ENCODE results near the gene ALK. TPM values are rescaled to one million over a fixed set of nuclear protein-coding genes. Genes with fewer than 3 reads are reported as not detected.

Gene ALK
- total RNA-seq, 1 donor from 2014 or later: not detected

DNA sequence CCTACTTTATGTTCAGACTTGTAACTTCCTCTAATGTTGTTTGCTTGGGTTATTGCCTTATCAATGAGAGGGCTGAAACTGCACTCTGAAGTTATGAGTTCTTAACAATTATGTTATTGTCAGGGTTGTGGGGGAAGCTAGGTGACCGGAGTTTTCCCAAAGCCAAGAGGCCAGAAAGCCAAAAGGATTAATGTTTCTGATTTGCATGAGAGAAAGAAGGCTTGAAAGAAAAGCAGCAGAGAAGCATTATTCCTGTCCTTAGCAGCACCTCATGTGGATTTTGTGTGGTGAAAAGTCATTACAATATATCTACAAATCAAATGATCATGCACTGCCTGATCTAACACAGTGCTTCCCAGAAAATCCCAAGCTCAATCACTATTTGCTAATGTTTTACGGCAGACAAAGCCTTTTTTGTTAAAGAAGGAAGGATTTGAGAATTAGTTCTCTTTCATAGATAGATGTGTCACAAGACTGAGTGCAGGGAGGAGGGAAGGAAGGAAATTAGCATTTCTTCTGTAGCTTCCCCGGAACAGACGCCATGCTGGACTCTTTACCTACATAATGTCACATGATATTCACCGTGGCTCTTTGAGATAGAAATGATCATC is 203.2 kb downstream of the ALK start:
- DNase-seq (ENCODE audit: low read depth): no peak

DNA sequence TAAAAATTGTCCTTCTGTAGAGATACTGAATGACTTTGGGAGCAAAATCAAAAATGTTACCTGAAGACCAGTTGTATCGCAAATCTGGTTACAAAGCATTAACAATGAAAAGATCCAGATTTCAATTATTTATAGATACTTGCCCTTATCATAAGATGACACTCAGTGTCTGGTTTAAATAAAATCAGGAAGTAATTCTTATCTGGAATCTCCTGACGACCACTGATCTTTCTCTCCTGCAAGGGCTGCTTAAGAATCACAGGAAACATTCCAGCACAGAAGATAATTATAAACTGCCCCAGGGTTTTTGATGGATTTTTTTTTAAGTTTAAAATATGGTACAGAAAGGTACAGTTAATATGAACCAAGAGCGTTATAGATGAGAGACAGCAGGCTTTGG is 205.7 kb downstream of the ALK start:
- DNase-seq (ENCODE audit: low read depth): no peak

DNA sequence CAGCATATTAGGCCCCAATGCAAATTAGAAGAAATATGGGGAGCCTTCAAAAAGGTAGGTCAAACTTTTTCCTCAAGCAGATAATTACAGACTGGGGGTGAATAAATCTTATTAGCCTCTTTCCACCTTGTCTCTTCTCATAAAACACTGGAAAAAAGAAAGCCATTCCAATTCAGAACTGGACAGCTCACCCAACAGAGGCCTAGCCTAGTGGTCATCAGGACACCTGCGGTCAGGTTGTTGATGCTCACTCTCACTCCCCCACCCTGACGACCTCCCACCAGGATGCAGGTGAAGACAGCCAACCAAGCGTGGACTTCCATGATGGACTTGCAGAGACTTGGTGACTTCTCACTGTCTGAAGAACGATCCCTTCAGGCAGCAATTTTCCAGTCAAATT is 207.1 kb downstream of the ALK start:
- DNase-seq (ENCODE audit: low read depth): no peak

DNA sequence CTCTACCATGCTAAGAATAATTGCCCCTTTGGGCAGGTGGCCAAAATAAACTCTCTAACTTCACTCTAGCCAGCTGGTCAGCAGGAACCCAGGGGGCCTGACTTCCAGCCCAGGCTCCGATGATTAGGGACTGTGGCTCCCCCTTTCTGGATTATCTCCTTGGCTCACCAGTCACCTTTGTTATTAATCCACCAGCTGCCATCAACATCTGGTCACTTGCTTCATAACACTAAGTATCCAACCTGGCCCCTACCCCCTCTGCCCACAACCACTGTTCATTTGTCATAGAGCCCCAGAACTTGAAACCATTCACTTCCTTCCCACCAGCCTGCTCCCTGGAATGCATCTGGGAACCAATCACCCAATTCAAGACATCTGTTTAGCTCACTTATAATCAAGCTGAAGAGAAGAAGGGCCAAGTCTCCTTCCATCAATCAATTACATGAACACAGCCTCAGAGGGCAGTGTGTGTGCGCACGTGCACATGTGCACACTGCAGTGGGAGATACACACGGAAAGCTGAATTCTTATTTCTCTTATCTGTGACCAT is 215.1 kb downstream of the ALK start:
- DNase-seq (ENCODE audit: low read depth): peak; percentile 34

DNA sequence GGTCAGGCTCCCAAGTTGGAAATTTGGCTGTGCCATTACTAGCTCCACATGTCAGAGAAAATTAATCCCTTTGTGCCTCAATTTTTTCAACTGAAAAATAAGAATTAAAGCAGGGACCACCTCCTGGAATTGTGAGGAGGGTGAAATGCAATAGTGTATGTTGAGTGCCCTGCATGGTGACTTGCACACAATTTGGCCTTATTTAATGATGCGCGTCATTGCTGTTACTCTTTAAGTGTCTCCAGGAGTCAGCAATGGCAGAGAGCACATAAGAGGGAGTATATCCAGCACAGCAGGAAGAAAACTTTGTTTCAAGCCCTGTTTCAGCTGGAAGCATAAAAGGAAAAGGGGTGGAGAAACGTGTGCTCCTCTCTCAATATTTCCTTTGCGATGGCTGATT is 215.8 kb downstream of the ALK start:
- no peak for DNase-seq (ENCODE audit: low read depth)

DNA sequence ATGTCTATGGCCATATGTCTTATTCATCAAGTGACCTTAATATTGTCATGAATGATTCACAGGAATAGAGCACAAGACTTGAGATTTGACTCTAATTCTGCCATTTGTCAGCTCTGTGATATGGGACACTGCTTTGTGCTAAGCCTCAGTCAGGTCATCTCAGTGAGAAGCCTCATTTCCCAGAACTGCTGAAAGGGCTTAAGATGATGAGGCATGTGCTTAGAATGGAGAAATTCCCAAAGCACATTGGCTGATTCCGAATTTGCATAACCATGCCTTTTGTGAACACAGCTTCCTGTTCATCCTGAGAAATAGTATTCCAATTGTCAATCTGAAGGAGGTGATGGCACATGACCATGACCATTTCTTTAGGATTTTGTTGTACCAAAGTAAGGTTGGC is 218.1 kb downstream of the ALK start:
- no peak for DNase-seq (ENCODE audit: low read depth)

DNA sequence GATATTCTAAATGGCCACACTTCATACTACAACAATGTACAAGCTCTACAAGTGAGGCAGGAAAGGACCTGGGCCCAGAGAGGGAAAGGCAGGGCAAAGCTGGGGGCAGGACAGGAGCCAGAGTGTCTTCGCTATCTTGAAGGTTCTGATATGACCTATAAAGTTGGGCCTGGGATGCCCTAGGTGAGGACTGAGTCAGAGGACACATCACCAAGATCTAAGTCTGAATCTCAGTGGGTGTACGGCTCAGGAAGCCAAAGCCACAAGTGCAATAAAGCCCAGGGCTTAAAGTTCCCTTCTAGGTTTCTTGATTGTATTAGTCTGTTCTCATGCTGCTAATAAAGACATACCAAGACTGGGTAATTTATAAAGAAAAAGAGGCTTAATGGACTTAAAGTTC is 219.1 kb downstream of the ALK start:
- DNase-seq (ENCODE audit: low read depth): no peak

DNA sequence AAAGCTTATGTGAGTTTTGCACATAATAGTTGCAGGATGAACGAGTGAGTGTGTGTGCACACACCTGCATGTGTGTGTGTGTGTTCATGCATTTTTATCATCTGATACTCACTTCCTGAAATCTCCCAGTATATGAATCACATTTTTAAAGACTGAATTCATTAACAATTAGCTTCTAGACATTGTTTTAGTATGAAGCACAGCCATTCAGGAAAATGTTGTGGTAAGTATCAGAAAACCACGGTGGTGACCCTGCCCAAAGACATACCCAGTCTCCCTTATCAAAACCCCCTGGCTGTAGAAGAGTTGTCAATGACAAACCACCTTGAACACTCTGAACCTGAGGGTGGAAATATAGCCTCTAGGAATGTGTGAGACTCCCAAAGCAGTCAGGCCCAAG is 220.8 kb downstream of the ALK start:
- peak; percentile 90 for DNase-seq (ENCODE audit: low read depth)

DNA sequence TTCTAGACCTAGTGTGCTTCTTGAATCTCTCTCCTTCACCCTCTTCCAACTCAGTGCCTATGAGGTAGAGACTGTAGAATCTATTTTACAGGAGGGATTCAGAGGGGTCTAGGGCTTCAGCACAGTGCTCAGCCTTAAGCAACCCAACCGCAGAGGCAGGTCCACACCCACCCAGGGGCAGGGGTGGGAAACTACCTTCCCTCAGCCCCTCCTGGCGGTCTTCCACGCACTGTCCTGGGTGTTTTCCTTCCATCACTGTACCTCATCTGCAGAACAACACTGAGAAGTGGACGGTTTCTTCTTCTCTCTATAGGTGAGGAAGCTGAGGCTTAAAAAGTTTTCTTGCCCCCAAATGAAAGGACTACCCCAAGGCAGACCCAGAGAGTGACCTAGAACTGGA is 222.3 kb downstream of the ALK start:
- DNase-seq (ENCODE audit: low read depth): no peak

DNA sequence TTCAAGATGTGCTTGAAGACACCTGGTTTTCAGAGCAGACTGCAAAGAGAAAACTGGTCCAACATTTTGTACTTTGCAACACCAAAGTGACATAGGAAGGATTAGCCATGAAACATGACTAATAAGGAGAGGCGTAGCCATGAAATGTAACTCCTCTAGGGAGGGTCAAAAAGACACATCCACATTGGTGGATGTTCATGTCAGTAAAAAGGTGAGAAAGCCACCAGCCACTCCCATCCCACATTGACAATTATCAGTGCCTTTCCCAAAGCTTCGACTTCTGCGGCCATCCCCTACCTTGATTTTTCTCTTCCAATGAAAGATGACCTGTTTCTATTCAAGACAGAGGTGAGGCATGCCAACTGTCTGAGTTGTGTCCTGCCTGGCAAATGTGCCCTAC is 223.2 kb downstream of the ALK start:
- DNase-seq (ENCODE audit: low read depth): no peak

DNA sequence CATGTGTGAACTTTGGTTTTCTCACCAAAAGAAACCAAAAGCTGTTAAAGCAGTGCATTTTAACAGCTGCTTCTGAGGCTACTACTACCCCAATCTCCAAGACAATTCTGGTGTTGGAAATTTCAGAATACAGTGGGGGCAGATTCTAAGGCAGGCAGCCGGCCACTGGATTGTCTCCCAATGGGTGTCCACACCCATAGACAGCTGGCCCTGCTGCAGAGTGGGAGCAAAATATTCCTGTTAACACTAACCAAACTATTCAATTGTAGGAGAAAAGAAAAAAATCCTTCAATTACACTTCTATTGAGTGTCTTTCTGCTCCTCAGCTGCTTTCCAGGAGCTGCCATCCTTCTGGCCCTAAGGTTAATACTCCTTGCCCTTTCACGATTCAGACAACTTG is 223.7 kb downstream of the ALK start:
- DNase-seq (ENCODE audit: low read depth): no peak

DNA sequence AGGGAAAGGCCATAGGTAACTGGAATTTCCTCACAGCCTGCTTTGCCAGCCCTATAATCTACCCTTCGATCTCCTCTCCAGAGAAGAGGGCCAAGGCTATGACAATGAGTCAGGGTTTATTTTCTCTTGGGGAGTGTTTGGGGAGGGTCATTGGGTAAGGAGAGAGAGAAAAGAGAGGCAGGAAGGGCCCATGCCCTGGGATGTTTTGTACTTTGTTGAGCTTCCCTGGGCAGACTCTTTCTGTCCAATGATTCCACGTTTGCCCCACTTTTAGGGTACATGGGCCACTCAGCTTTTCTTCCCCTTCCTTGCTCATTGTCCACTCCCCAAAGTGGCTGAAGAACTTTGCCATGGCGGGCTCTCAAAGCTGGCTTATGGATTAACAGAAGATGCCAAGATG is 224.2 kb downstream of the ALK start:
- DNase-seq (ENCODE audit: low read depth): no peak

DNA sequence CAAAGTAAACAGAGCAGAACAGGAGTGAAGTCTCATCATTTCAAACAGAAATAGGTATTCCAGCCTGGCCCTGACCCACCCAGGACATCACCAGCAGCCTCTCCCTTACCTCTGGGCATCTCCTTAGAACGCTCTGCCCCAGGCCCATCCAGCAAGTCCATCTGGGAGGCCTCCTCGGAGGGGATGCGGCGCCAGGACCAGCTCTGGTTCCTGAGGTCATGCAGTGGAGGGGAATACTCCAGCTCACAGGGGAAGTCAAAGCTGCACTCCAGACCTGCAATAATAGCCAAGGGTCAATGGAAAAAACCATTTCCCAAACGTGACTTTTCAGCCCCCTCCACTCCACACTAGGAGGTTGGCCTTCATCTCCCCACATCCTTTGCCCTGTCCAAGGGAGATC is 226.6 kb downstream of the ALK start:
- DNase-seq (ENCODE audit: low read depth): no peak

DNA sequence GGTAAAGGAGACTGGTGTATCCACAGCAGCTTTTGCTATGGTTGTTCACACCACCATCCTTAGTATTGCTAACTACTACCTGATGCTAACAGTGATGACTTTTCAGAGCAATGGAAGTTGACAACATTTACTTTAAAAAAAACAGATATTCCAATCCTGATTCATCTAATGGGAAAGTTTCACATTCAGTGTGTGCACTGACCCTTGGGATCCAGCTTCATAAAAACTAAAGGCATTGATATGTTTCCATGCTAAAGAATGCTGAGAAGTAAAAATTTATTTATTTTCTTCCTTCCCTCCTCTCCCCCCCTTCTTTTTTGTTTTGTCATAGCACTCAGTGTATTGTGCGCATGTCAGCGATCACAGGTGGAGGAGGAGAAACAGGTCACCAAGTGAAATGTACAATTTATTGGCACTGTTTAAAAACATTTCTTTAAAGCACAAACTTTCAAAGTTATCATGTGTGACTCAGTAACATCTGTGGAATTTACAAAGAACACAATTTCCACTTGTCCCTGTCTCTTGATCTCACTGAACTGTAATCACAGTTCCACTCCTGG is 229.9 kb downstream of the ALK start:
- DNase-seq (ENCODE audit: low read depth): peak; percentile 82

DNA sequence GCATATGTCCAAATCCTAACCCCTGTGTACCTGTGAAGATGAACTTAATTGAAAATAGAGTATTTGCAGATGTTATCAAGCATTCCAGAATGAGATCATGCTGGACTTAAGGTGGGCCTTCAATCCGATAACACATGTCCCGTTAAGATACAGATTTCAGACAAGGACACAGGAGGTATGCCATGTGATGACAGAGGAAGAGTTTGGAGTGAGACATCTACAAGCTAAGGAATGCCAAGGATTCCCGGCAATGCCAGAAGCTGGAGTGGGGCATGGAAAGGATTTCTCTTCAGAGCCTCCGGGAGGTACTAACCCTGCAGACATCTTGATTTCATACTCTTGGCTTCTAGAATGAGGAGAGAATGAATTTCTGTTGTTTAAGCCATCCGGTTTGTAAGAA is 231.7 kb downstream of the ALK start:
- DNase-seq (ENCODE audit: low read depth): no peak

DNA sequence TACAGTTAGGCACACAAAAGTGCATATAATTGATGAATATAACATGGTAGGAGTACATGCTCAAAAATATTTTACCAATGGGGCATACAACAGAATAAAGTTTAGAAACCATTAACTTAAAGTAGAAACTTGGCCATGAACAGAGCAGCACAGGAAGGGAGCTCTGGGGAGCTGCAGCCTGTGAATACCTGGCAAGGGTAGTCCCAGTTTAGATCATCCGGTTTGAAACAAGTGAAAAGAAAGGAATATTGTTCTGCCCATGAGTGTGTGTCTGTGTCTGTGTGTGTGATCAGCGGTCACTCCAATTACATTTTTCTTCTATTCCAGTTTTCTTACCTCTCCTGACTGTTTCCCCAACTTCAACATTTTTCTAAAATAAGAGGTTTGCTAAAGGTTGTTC is 233.0 kb downstream of the ALK start:
- DNase-seq (ENCODE audit: low read depth): no peak

DNA sequence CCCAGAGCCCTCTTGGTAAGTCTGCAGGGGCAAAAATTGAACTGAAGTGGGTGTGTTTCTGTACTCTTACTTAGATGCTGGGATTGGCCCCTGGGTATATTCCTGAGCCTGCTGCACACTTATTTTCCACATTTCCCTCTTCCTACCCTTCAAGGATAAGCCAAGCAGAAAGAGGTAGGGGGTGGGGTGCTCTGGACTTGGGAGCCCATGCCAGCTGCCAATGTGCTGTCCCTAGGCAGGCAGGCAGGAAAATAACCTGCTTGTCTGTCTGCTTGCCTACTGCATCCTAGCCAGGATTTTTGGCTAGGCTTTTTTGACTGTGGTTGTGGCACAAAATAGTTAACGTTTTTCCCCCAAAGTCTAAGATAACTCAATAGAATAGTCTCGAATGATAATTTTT is 234.3 kb downstream of the ALK start:
- no peak for DNase-seq (ENCODE audit: low read depth)

DNA sequence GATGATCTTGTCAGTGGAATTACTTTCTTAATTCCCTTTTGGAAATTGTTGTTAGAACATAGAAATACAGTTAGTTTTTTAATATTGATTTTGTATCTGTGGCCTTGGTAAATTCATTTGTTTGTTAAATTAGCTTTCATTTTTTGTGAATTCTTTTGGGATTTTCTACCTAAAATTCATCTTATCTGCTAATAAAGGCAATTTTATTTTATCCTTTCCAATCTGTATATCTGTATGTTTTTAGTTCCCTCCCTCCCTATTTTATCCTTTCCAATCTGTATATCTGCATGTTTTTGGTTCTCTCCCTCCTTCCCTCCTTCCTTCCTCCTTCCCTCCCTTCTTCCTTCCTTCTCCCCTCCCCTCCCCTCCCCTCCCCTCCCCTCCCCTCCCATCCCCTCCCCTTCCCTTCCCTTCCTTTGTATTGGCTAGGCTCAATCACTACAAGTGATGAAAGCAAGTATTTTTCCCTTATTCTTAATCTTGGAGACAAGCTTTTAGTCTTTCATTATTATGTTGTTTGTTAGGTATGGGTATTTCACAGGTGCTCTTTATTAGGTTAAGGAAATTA is 244.4 kb downstream of the ALK start:
- DNase-seq (ENCODE audit: low read depth): no peak

DNA sequence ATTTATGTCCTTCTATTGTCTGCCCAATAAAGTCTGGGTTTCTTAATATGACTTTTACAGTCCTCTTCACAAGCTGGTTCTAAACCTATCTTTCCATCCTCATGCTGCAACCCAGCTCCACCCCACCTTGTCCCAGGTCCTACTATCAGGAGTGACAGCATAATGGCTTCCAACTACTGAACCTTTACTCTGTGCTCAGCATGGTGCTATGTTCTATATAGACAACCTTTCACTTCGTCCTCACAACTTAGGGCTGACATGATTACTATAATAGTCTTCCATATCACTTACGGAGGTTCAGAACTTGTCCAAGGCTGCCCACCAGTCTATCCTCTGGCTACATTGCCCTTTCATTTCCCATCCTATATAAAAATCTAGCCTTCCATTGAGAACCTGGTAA is 256.8 kb downstream of the ALK start:
- DNase-seq (ENCODE audit: low read depth): no peak

DNA sequence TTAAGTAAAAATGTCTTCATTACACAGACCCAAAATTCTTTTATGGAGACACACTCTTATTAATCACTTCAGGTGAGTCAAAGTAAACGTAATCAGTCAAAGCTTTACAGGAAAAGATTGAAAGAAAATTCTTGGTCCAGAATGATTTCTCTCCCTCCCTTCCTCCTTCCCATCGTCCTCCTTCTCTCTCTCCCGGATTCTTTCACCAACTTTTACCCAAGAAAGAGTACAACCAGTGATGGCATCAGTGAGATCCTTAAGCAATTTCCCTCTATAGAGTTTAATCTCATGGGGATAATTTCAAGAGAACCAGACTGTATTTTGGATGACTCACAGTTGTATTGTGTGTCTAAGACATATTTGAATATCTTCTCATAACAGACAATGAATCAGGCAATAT is 258.1 kb downstream of the ALK start:
- DNase-seq (ENCODE audit: low read depth): peak; percentile 4

DNA sequence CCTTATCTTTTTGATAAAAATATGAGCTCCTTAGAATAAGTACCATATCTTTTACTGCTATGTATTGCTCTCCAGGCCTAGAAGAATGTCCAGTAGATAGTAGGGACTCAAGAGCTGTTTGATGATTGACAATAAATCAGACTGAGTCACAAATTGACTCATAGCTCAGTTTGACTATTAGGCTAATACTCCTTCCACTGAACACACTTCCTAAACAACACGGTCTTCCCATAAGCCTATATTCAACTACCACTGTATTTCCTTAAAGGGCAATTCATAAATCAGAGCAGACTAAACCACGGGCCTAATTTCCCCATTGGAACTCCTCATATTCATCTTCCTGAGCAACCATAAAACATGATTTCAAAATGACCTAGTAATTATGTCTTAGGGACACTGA is 258.5 kb downstream of the ALK start:
- DNase-seq (ENCODE audit: low read depth): peak; percentile 25

DNA sequence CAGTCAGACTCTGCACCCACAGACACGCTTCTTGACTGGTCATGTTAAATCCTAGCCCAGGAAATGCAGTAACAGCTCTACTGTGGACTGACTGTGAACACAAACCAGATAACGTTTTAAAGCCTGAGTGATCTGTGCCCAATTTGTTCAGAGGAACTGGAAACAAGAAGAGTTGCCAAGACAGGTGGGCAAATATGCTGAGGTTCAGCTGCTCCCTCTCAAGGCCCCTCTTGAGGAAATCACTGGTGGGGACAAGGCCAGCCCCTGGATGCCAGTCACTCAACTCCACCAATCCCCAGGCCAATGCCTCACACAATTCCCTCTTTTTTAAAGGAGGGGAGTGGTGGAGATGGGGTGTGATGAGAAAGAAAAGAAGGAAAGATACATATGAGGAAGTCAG is 261.2 kb downstream of the ALK start:
- no peak for DNase-seq (ENCODE audit: low read depth)

DNA sequence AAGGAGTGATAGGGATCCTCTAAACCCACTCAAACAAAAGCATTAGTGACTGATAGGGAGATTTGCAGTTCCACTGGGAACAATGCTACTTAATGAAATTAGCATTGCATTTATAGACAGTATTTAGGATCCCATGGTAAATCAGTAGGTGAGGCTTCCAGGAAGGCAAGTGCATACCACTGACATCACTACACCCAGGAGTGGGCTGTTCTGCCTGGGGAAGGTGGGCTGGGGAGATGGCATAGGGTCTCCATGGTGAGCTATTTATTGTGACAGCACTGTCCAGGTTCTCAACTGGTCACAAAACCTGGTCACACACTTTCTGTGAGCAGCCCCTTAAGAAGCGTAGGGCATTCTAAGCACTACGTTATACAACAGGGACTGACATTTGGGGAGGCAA is 262.2 kb downstream of the ALK start:
- DNase-seq (ENCODE audit: low read depth): no peak

DNA sequence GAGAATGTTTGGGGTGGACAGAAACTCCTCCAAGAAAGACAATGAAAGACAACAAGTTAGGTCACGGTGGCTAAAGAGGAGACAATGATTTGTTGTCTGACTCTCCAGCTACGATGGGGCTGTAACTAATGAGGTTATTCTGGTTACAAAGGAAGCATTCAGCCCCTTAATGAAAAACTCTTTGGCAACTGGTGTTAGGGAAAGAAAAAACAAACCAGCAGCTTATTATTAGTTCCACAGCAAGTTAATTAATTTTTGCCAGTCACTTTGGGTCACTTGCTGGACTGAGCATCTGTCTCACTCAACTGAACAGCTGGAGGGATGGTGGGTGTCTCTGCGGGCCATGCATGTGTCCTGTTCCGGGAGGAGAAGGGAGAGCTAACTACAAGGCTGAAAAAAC is 263.7 kb downstream of the ALK start:
- no peak for DNase-seq (ENCODE audit: low read depth)

Measured in renal cortical epithelial cell (primary cell).